Loucy (cell line): ENCODE measurements around the gene C1orf232.
A peak's percentile ranks its signal among the peaks of the same experiment; 100 is the strongest.

Experiments used
- H2AFZ ChIP-seq: fragments of 200-600 bp; sonication (generic); 2 replicates; pipeline ENCODE4 v1.6.0; 2016; ENCODE audit warnings: antibody characterized with exemption, mild to moderate bottlenecking, low read length, moderate library complexity
- H3F3A ChIP-seq: fragments of 200-600 bp; 2 replicates; pipeline ENCODE4 v1.6.0; 2016; ENCODE audit warnings: antibody characterized with exemption, low read depth, mild to moderate bottlenecking
- H3K27me3 ChIP-seq: fragments of 200-600 bp; sonication (generic); 2 replicates; pipeline ENCODE4 v1.6.1; 2014; ENCODE audit warnings: low read length, mild to moderate bottlenecking; ENCODE audit not compliant: insufficient read depth, poor library complexity, severe bottlenecking
- H3K36me3 ChIP-seq: fragments of 200-600 bp; sonication (generic); 2 replicates; pipeline ENCODE4 v1.6.1; 2016; ENCODE audit warnings: low read length; ENCODE audit not compliant: insufficient read depth
- H3K4me1 ChIP-seq: fragments of 200-600 bp; sonication (generic); 2 replicates; pipeline ENCODE4 v1.5.1; 2014; ENCODE audit warnings: low read length, mild to moderate bottlenecking; ENCODE audit not compliant: insufficient read depth, poor library complexity, severe bottlenecking
- H3K4me2 ChIP-seq: fragments of 200-600 bp; sonication (generic); 2 replicates; pipeline ENCODE4 v1.6.0; 2014; ENCODE audit warnings: antibody characterized with exemption, low read length, low read depth, mild to moderate bottlenecking; ENCODE audit not compliant: poor library complexity, severe bottlenecking
- H3K4me3 ChIP-seq: fragments of 200-600 bp; sonication (generic); 2 replicates; pipeline ENCODE4 v1.5.1; 2014; ENCODE audit warnings: low read length, mild to moderate bottlenecking, mixed read lengths; ENCODE audit not compliant: poor library complexity, severe bottlenecking
- H3K79me2 ChIP-seq: fragments of 200-600 bp; sonication (generic); 2 replicates; pipeline ENCODE4 v1.6.1; 2014; ENCODE audit warnings: low read length; ENCODE audit not compliant: insufficient read depth
- H3K9ac ChIP-seq: fragments of 200-600 bp; sonication (generic); 2 replicates; pipeline ENCODE4 v1.6.0; 2014; ENCODE audit warnings: mild to moderate bottlenecking, low read depth, low read length, moderate library complexity; ENCODE audit not compliant: poor library complexity, severe bottlenecking
- H3K9me2 ChIP-seq: fragments of 200-600 bp; sonication (generic); replicated peaks from 2 replicates; pipeline ENCODE4 v1.6.1; 2016; ENCODE audit warnings: low read depth, low read length, mixed read lengths
- H3K9me3 ChIP-seq: fragments of 200-600 bp; sonication (generic); 2 replicates; pipeline ENCODE4 v1.6.1; 2014; ENCODE audit warnings: mild to moderate bottlenecking, antibody characterized with exemption, low read length, low read depth; ENCODE audit not compliant: insufficient read depth
- H4K20me1 ChIP-seq: fragments of 200-600 bp; sonication (generic); 2 replicates; pipeline ENCODE4 v1.6.0; 2014; ENCODE audit warnings: antibody characterized with exemption, low read length, mild to moderate bottlenecking; ENCODE audit not compliant: insufficient read depth, poor library complexity, severe bottlenecking
- CTCF ChIP-seq: fragments of 200-600 bp; sonication (generic); conservative IDR thresholded peaks from 2 replicates; pipeline ENCODE4 v1.5.1; 2014; ENCODE audit warnings: mild to moderate bottlenecking, antibody characterized with exemption, low read length
- EZH2phosphoT487 ChIP-seq: fragments of 200-600 bp; IDR thresholded peaks from 2 replicates; pipeline ENCODE4 v1.6.1; 2018; ENCODE audit warnings: antibody characterized with exemption, mild to moderate bottlenecking, moderate library complexity, borderline replicate concordance

Gene C1orf232

GRCh38 chr1:26177182-26177684, 8.5 kb upstream of the C1orf232 start, which contains the start of gene CNKSR1:
CNKSR1 (plus strand) TSS chr1:26177491; CDS start chr1:26177548, 57 bp downstream.
- no peaks in the 10 kb centered on the region for H3K9me2 ChIP-seq
- H3F3A ChIP-seq: 0 out of 2 replicates have a peak, but pooled peaks cover 3% of the 10 kb centered on the region
- no peaks in the 10 kb centered on the region for H4K20me1 ChIP-seq
- no peaks in the 10 kb centered on the region for H3K9me3 ChIP-seq
- H3K36me3 ChIP-seq: no peaks in the 10 kb centered on the region
- no peak within 1 kb of the TSS for H3K4me2 ChIP-seq
- H3K4me1 ChIP-seq: no peaks in the 10 kb centered on the region
- no peak within 1 kb of the TSS for H3K9ac ChIP-seq
- no peaks in the 10 kb centered on the region for H3K79me2 ChIP-seq
- no peak within 1 kb of the TSS for H2AFZ ChIP-seq
- H3K4me3 ChIP-seq: no peak within 1 kb of the TSS
- H3K27me3 ChIP-seq: no peaks in the 10 kb centered on the region
- no peak for TF ChIP-seq CTCF
- no peak for TF ChIP-seq EZH2phosphoT487

- Histone ChIP-seq H3K9me3 (no peaks in the 10 kb centered on the region), H3K9me2 (no peaks in the 10 kb centered on the region), H4K20me1 (no peaks in the 10 kb centered on the region), H3K4me3 (no peak overlapping the region), H3K4me1 (peaks cover 10% of the 10 kb centered on the region), H3K4me2 (no peak overlapping the region), H3K27me3 (no peaks in the 10 kb centered on the region), H3K79me2 (peaks cover 14% of the 10 kb centered on the region), H2AFZ (no peak overlapping the region), H3K36me3 (no peaks in the 10 kb centered on the region), H3F3A (0 out of 2 replicates have a peak, but pooled peaks cover 3% of the 10 kb centered on the region), H3K9ac (no peak overlapping the region)
- no peak for TF ChIP-seq EZH2phosphoT487
These were observed 6.6 kb upstream of the C1orf232 start for GRCh38 chr1:26175346-26175745.

GRCh38 chr1:26171084-26172072, 2.6 kb upstream of the C1orf232 start, which contains the start of gene ZNF593OS:
ZNF593OS (minus strand) TSS chr1:26171832; CDS start chr1:26171661, 171 bp downstream.
- peaks cover 19% of the 10 kb centered on the region for H3K79me2 ChIP-seq
- no peaks in the 10 kb centered on the region for H3K9me3 ChIP-seq
- peak within 1 kb of the TSS; percentile 90 for H3K9ac ChIP-seq
- H2AFZ ChIP-seq: no peak within 1 kb of the TSS
- TF ChIP-seq CTCF (no peak), EZH2phosphoT487 (no peak)
- H3K4me1 ChIP-seq: peaks cover 14% of the 10 kb centered on the region
- H4K20me1 ChIP-seq: no peaks in the 10 kb centered on the region
- peak within 1 kb of the TSS; percentile 93 for H3K4me3 ChIP-seq
- H3K4me2 ChIP-seq: peak within 1 kb of the TSS; percentile 88
- no peaks in the 10 kb centered on the region for H3K27me3 ChIP-seq
- 0 out of 2 replicates have a peak, but pooled peaks cover 3% of the 10 kb centered on the region for H3F3A ChIP-seq
- no peaks in the 10 kb centered on the region for H3K9me2 ChIP-seq
- H3K36me3 ChIP-seq: no peaks in the 10 kb centered on the region
